ENCODE results near the gene CLMP.
"Not testable (repeated sequence)": the region's sequence is repeated elsewhere in the genome, so short reads cannot be mapped to it uniquely, and the experiment has no call there.

CLMP gene

DNA sequence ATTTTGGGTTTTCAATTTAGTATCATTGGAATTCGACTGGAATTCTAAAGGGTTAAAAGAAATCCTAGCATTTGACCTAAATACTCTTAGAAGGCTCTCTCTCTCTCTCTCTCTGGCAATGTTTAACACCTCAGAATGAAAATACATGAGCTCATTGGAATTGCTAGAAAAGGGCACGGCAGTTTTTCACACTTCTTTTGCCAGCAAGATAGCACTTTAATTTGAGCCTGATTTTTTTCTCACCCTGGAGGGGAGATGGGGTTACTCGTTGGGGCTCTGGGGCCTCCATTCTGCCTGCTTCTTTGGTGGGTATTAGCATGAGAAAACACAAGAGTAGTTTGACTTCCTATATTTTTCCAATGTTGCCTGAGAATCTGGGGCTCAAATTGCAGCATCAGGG is 22.8 kb upstream of the CLMP start:
- no peak for DNase-seq (ENCODE audit: low read depth in 2 of 2)

DNA sequence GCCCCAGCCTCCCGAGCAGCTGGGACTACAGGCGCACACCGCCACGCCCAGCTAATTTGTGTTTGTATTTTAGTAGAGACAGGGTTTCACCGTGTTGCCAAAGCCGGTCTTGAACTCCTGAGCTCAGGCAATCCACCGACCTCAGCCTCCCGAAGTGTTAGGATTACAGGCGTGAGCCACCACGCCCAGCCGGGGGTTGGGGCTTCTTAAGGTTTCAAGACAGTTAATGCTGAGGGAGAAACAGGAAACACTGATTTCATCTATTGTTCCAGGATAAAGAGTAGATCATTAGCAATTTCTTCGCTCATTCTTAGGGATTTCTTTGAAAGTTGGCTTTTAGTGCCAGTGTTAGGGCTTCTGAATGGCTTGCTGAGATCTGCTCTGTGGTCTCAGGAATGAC is 21.2 kb upstream of the CLMP start:
- no peak for DNase-seq (ENCODE audit: low read depth in 2 of 2)

DNA sequence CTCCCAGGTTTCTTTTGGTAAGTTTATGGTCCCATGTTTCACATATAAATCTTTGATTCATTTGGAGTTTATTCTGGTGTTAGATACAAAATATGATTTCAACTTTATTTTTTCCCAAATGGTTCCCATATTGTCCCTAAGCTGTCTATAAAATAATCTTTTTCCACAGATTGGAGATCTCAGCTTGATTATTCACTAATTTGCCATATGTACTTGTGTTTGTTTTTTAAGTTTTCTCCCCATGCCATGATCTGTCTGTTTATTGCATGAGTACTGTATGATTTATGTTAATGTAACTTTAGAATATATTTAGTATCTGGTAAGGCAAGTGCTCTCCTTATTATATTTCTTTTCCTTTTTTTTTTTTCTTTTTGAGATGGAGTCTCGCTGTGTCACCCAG is 19.9 kb upstream of the CLMP start:
- no peak for DNase-seq (ENCODE audit: low read depth in 2 of 2)

GRCh38 chr11:123214396-123214795 is 19.3 kb upstream of the CLMP start:
- DNase-seq (ENCODE audit: low read depth in 2 of 2) = no peak

- DNase-seq (ENCODE audit: low read depth in 2 of 2) = no peak
These were observed 18.3 kb upstream of the CLMP start for GRCh38 chr11:123213307-123213771.

- DNase-seq (ENCODE audit: low read depth in 2 of 2) = no peak
These were observed 17.4 kb upstream of the CLMP start for GRCh38 chr11:123212406-123212805.

- DNase-seq (ENCODE audit: low read depth in 2 of 2) = no peak
These were observed 16.9 kb upstream of the CLMP start for GRCh38 chr11:123211981-123212380.

GRCh38 chr11:123211149-123211852 is 16.3 kb upstream of the CLMP start:
- DNase-seq (ENCODE audit: low read depth in 2 of 2) = no peak

DNA sequence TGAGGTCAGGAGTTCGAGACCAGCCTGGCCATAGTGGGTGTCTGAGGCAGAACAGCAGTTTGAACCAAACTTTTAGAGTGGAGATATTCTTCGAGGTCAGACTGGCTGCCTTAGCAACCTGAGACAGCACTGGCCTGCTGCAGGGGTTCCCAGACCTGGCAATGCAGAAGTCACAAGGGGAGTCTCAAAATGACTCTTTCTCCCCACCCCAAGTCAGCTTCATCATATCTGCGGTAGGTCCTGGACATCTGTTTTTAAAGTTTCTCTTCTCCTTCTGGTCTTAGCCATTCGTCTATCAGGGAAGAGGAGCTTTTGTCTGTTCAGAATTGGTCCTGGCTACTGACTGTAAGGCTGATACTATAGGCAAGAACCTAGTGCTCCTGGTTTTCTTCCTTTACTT is 14.5 kb upstream of the CLMP start:
- no peak for DNase-seq (ENCODE audit: low read depth in 2 of 2)

DNA sequence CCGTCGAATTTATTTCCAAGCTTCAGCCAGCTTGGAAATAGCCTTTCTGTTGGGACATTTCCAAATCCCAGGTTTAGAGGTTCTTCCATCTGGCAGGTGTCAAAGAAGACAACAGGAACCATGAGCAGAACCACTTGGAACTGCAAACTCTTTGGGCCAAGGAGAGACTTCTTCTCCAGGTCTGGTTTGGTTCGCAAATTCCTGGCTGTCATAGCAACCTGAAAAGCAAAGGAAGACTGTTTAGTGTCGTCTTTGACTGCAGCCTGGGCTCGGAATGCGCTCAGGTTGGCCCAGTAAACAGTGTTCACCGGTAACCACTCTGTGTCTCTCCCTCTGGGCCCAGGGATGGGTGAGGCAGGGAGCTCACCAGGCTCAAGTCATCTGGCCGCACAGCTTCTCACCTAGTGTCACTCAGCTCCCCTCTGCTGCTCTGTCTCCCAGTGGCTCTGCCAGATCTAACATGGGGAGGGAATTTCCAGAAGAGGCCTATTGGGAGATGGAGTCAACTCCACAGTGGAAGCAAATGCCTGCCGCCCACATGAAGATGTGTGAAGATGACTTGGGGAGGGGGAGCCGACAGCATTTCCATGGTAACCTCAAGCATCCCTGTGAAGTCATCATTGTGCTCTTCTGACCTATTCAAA is 11.9 kb upstream of the CLMP start:
- DNase-seq (ENCODE audit: low read depth in 2 of 2) = no peak

- not testable (repeated sequence) for DNase-seq (ENCODE audit: low read depth in 2 of 2)
These were observed 11.0 kb upstream of the CLMP start for GRCh38 chr11:123206055-123206454.

- DNase-seq (ENCODE audit: low read depth in 2 of 2) = no peak
These were observed 8.9 kb upstream of the CLMP start for GRCh38 chr11:123203934-123204333.

GRCh38 chr11:123203471-123203870 is 8.4 kb upstream of the CLMP start:
- DNase-seq (ENCODE audit: low read depth in 2 of 2) = no peak

DNA sequence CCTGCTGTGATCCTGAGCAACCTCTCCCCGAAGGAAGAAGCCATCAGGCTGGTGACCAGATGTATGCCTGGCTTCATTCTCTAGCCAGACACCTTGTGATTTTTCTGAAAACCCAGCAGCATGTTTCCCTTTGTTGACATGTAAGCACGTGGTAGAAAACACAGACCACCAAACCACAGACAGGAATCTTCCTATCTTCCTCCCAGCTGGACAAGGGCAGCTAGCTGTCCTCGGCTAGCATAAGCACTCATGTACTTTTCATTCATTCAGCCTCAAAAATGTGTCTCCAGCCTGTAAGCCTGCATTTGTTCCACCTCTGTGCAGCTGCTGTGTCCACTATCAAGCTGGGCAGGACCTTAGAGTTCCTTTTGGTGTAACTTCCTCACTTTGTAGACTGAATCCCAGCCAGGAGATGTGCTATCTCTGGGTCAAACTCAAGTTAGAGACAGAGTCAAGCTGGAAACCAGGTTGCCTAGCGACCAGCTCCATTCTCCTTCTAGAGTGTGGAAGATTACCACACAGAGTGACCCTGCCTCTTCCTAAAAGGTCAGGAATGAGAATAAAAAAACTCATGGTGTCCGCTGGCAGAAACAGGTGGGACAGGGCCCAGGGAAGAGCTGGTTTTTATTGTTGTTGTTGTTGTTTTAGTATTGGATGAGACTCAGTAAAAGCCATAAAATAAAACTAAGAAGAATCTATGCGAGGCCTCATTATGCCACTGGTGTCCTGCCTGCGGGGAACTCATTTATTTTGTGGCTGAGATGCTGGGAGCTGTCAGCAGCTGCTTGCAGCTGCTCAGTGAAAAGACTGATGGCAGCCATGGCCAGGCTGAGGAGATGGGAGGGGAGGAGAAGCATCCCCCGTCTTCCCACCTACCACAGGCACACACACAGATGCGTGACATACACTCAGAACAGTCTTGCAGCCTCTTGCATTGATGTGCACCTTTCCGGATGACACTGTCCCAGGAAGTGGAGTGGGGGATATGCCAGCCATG is 7.4 kb upstream of the CLMP start:
- no peak for DNase-seq (ENCODE audit: low read depth in 2 of 2)

GRCh38 chr11:123200264-123200663 is 5.2 kb upstream of the CLMP start:
- DNase-seq (ENCODE audit: low read depth in 2 of 2) = no peak

DNA sequence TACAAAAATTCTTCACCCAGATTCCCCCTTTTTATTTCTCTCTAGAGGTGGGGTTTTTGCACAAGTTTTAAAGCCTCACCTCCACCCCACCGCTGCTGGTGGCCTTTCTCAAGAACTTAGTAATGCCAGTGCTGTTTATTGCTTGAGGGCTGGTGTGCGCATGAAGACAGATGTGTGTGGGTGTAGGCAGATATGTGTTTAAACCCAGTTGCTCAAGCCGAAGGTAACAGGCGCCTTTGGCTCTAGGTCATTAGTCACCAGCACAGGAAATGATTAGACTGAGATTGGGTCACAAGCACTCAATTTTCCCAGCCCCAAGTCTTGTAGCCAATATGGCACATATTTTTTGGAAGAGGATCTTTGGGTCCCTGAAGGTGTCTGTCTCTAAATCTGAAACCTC is 2.7 kb upstream of the CLMP start:
- DNase-seq (ENCODE audit: low read depth in 2 of 2) = no peak

GRCh38 chr11:123196060-123196714 is 1.1 kb upstream of the CLMP start:
- no peak for DNase-seq (ENCODE audit: low read depth in 2 of 2)

GRCh38 chr11:123194337-123195187 is 486 bp downstream of the CLMP start:
- DNase-seq (ENCODE audit: low read depth in 2 of 2) = no peak

DNA sequence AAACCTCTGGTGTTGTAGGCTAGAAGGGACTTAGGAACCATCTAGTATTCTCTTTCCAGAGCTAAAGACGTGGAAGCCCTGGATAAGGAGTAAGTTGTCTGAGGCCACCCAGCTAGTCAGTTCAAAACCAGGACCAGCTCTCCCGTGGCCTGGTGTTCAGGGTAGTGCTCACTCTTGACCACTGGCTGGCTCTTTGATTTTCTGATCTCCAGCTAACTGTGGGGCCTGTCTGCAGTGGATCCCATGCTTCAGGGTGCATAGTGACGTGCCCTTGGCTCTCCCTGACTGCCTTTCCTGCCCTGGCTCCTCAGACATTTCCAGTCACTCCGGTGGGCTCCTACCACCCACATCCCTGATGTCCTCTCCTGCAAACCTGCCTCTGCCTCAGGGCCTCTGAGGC is 1.3 kb downstream of the CLMP start:
- no peak for DNase-seq (ENCODE audit: low read depth in 2 of 2)

GRCh38 chr11:123191939-123192338 is 3.1 kb downstream of the CLMP start:
- no peak for DNase-seq (ENCODE audit: low read depth in 2 of 2)

DNA sequence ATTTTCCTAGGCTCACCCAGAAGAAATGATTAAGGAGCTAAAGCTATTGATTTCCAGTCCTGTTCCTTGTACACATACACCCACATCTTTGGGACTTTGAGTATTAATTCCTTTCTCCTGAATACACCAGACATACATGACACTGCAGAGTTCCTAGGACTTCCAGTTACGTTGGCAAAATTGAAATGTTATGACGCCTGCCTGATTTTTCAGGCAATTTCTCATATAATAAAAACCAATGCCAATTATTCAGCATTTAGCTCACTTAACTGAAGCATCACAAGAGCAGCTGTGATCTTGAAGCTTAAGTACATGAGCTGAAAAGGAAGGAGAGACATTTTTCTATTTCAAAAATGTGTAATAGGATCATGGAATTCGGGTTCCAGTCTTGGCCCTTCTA is 4.5 kb downstream of the CLMP start:
- no peak for DNase-seq (ENCODE audit: low read depth in 2 of 2)

All from stimulated activated CD8-positive, alpha-beta memory T cell treated with anti-CD3 and anti-CD28 coated beads, Interleukin-15, amount 100 ng/mL, for 4 hours (primary cell).